Calu3 (cell line): ENCODE results near the gene JDP2. TPM values are rescaled to one million over a fixed set of nuclear protein-coding genes. Genes with fewer than 3 reads are reported as not detected.

Experiments used
- BruUV-seq: library from RNA; stranded (reverse); fragments of 400-500 nt; replicated peaks from 2 replicates; lab custom pipeline; 2021; lab: Mats Ljungman, UMichigan
- CTCF ChIA-PET: fragments of 300-600 bp; sonication (Branson Sonifier 250); formaldehyde crosslinking; loops from one replicate; lab custom pipeline; 2022; ENCODE audit warnings: antibody characterized with exemption; lab: Charles Lee
- DNase-seq: peaks from one replicate; pipeline ENCODE4 v3.0.0; 2022
- H3K27ac Mint-ChIP-seq: one replicate; pipeline ENCODE4 v1.8.0; 2022; ENCODE audit warnings: mixed read lengths; ENCODE audit not compliant: unreplicated experiment
- H3K27me3 Mint-ChIP-seq: one replicate; pipeline ENCODE4 v1.8.0; 2022; ENCODE audit warnings: mixed read lengths; ENCODE audit not compliant: unreplicated experiment
- H3K36me3 Mint-ChIP-seq: one replicate; pipeline ENCODE4 v1.8.0; 2022; ENCODE audit warnings: mild to moderate bottlenecking, moderate library complexity, mixed read lengths; ENCODE audit not compliant: insufficient read depth, unreplicated experiment
- H3K4me1 Mint-ChIP-seq: one replicate; pipeline ENCODE4 v1.8.0; 2022; ENCODE audit warnings: mild to moderate bottlenecking, low read depth, mixed read lengths; ENCODE audit not compliant: unreplicated experiment
- H3K4me3 Mint-ChIP-seq: one replicate; pipeline ENCODE4 v1.8.0; 2022; ENCODE audit warnings: mild to moderate bottlenecking, low read depth, moderate library complexity, mixed read lengths; ENCODE audit not compliant: unreplicated experiment
- H3K9me3 Mint-ChIP-seq: one replicate; pipeline ENCODE4 v1.8.0; 2022; ENCODE audit warnings: low read depth, mixed read lengths; ENCODE audit not compliant: unreplicated experiment
- CTCF ChIP-seq: fragments of 200-600 bp; IDR thresholded peaks from one replicate; pipeline ENCODE4 v1.8.0; 2022; ENCODE audit warnings: antibody characterized with exemption; ENCODE audit not compliant: unreplicated experiment
- intact Hi-C: fragments of 100-400 bp; cut with micrococcal nuclease; formaldehyde crosslinking; loops from one replicate; pipeline ENCODE4 v1.10.0; 2022; ENCODE audit not compliant: unreplicated experiment
- total RNA-seq: library from RNA; stranded (reverse); gene quantifications from 2 replicates; pipeline ENCODE4 v1.2.3, GENCODE V29; 2022

Gene JDP2
- total RNA-seq, 1 experiment from 2014 or later: 24.1 TPM

- CTCF ChIA-PET: no interaction called here
- no peak overlapping the region for H3K27ac Mint-ChIP-seq
- intact Hi-C loops: no loop called here
- no peak for DNase-seq
- no peak for TF ChIP-seq CTCF
- BruUV-seq: no TSS peak
- H3K27me3 Mint-ChIP-seq: no peaks in the 10 kb centered on the region
- H3K4me1 Mint-ChIP-seq: peaks cover 41% of the 10 kb centered on the region
- peaks cover 16% of the 10 kb centered on the region for H3K36me3 Mint-ChIP-seq
- no peaks in the 10 kb centered on the region for H3K9me3 Mint-ChIP-seq
- H3K4me3 Mint-ChIP-seq: no peak overlapping the region
These were observed 28.5 kb downstream of the JDP2 start for GRCh38 chr14:75456069-75456996.

GRCh38 chr14:75456997-75457335, 29.1 kb downstream of the JDP2 start:
- CTCF ChIA-PET: interaction anchor here (0.5 kb wide), 1 partner anchor 29 kb away, joined by 4 read pairs; the partner anchor contains the start of gene JDP2
- no peak overlapping the region for H3K4me3 Mint-ChIP-seq
- intact Hi-C loops: no loop called here
- H3K4me1 Mint-ChIP-seq: peaks cover 39% of the 10 kb centered on the region
- no peak overlapping the region for H3K27ac Mint-ChIP-seq
- BruUV-seq: no TSS peak
- H3K36me3 Mint-ChIP-seq: peaks cover 16% of the 10 kb centered on the region
- no peak for TF ChIP-seq CTCF
- no peak for DNase-seq
- H3K27me3 Mint-ChIP-seq: no peaks in the 10 kb centered on the region
- no peaks in the 10 kb centered on the region for H3K9me3 Mint-ChIP-seq

- H3K4me1 Mint-ChIP-seq: peaks cover 34% of the 10 kb centered on the region
These were observed 29.9 kb downstream of the JDP2 start for GRCh38 chr14:75457648-75458165.

GRCh38 chr14:75458305-75458704, 30.5 kb downstream of the JDP2 start:
- peaks cover 13% of the 10 kb centered on the region for H3K36me3 Mint-ChIP-seq
- intact Hi-C loops: no loop called here
- no peaks in the 10 kb centered on the region for H3K9me3 Mint-ChIP-seq
- no peak overlapping the region for H3K4me3 Mint-ChIP-seq
- no peak for TF ChIP-seq CTCF
- no TSS peak for BruUV-seq
- CTCF ChIA-PET: no interaction called here
- peaks cover 28% of the 10 kb centered on the region for H3K4me1 Mint-ChIP-seq
- no peaks in the 10 kb centered on the region for H3K27me3 Mint-ChIP-seq
- H3K27ac Mint-ChIP-seq: no peak overlapping the region
- DNase-seq: no peak

More at GRCh38 chr14:75457648-75458165, 29.9 kb downstream of the JDP2 start:
- H3K27ac Mint-ChIP-seq: no peak overlapping the region
- intact Hi-C loops: no loop called here
- no peak for TF ChIP-seq CTCF
- no peak overlapping the region for H3K4me3 Mint-ChIP-seq
- BruUV-seq: no TSS peak
- peaks cover 16% of the 10 kb centered on the region for H3K36me3 Mint-ChIP-seq
- no peaks in the 10 kb centered on the region for H3K9me3 Mint-ChIP-seq
- no peak for DNase-seq
- CTCF ChIA-PET: no interaction called here
- no peaks in the 10 kb centered on the region for H3K27me3 Mint-ChIP-seq
